ENCODE measurements around the gene STPG3. TPM values are rescaled to one million over a fixed set of nuclear protein-coding genes. Genes with fewer than 3 reads are reported as not detected.
A peak's percentile ranks its signal among the peaks of the same experiment; 100 is the strongest.

STPG3 gene
- total and polyA plus RNA-seq, 2 of the 13 experiments (the other 11 are each of a cell fraction or from before 2014, with no cell fraction given) = not detected

DNA sequence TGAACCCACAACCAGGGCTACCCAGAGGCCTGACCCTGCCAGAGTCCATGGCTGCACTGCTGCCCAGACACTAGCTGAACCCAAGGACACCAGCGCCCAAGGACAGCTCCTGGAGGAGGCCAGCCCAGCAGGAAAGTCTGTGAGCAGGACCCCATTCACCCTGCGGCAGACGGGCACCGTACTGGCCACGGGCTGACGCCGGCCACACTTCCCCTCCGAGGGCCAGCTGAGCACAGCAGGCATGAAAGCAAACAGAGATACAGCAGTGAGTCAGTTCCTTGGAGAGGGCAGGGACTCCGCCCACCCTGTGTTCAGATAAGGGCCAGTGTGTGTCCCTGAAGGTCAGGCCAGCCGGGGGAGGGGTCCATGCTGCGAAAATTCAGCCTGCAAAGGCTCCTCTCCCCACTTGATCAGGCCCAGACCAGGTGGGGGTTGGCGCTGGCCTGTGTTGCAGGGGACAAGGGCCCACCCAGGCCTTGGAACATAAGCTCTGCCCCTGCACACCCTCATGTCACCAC lies 32.3 kb upstream of the STPG3 start:
- no CpG with 5 or more reads among the region's 12 CpGs for WGBS (ENCODE audit: low lambda C conversion rate)
- no peak for TF ChIP-seq PTBP1 (IDR thresholded peaks at IDR 0.05; ENCODE audit: low read depth, low read length, poor library complexity, severe bottlenecking)
- TF ChIP-seq ARNT2 (CRISPR knock-in tag; IDR thresholded peaks at IDR 0.05; ENCODE audit: low read depth) = no peak; the same call in 1 of the 2 replicates
- TF ChIP-seq TEAD3 (CRISPR knock-in tag; optimal IDR thresholded peaks at IDR 0.05; ENCODE audit: borderline replicate concordance) = no peak
- TF ChIP-seq, protein P1, sequence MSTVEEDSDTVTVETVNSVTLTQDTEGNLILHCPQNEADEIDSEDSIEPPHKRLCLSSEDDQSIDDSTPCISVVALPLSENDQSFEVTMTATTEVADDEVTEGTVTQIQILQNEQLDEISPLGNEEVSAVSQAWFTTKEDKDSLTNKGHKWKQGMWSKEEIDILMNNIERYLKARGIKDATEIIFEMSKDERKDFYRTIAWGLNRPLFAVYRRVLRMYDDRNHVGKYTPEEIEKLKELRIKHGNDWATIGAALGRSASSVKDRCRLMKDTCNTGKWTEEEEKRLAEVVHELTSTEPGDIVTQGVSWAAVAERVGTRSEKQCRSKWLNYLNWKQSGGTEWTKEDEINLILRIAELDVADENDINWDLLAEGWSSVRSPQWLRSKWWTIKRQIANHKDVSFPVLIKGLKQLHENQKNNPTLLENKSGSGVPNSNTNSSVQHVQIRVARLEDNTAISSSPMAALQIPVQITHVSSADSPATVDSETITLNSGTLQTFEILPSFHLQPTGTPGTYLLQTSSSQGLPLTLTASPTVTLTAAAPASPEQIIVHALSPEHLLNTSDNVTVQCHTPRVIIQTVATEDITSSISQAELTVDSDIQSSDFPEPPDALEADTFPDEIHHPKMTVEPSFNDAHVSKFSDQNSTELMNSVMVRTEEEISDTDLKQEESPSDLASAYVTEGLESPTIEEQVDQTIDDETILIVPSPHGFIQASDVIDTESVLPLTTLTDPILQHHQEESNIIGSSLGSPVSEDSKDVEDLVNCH (CRISPR knock-in tag; IDR thresholded peaks at IDR 0.05) = no peak
- no peak for TF ChIP-seq NFE2L2 (IDR thresholded peaks at IDR 0.05; ENCODE audit: low read length)
- no peak for TF ChIP-seq ZNF354B (CRISPR knock-in tag; IDR thresholded peaks at IDR 0.05)
- no peak for TF ChIP-seq KLF11 (CRISPR knock-in tag; IDR thresholded peaks at IDR 0.05)
- TF ChIP-seq MIER3 (CRISPR knock-in tag; IDR thresholded peaks at IDR 0.05; ENCODE audit: borderline replicate concordance) = no peak
- TF ChIP-seq PHF8 (CRISPR knock-in tag; IDR thresholded peaks at IDR 0.05) = no peak; the same call in 1 of the 2 replicates
- no peak for TF ChIP-seq MEF2D (CRISPR knock-in tag; IDR thresholded peaks at IDR 0.05)
- TF ChIP-seq HOXA9 (CRISPR knock-in tag; IDR thresholded peaks at IDR 0.05; ENCODE audit: borderline replicate concordance) = no peak
- no peak for TF ChIP-seq HMGA1 (CRISPR knock-in tag; conservative IDR thresholded peaks at IDR 0.05)
- TF ChIP-seq ZNF331 (CRISPR knock-in tag; IDR thresholded peaks at IDR 0.05) = peak; percentile 80; the same call in 1 of the 2 replicates
- peak; percentile 70; the same call in 1 of the 2 replicates for TF ChIP-seq ZFP37 (CRISPR knock-in tag; IDR thresholded peaks at IDR 0.05; ENCODE audit: borderline replicate concordance)
- TF ChIP-seq, protein P2, sequence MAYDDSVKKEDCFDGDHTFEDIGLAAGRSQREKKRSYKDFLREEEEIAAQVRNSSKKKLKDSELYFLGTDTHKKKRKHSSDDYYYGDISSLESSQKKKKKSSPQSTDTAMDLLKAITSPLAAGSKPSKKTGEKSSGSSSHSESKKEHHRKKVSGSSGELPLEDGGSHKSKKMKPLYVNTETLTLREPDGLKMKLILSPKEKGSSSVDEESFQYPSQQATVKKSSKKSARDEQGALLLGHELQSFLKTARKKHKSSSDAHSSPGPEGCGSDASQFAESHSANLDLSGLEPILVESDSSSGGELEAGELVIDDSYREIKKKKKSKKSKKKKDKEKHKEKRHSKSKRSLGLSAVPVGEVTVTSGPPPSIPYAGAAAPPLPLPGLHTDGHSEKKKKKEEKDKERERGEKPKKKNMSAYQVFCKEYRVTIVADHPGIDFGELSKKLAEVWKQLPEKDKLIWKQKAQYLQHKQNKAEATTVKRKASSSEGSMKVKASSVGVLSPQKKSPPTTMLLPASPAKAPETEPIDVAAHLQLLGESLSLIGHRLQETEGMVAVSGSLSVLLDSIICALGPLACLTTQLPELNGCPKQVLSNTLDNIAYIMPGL (CRISPR knock-in tag; IDR thresholded peaks at IDR 0.05; ENCODE audit: borderline replicate concordance in 1 of 2, low read depth in 1 of 2) = peak in 1 of 2 experiments; percentile 46; a peak in 1 of 4 replicates
- no peak for TF ChIP-seq PHF20 (CRISPR knock-in tag; IDR thresholded peaks at IDR 0.05)
- peak; percentile 76 for TF ChIP-seq RARA (CRISPR knock-in tag; IDR thresholded peaks at IDR 0.05)
- no peak for TF ChIP-seq ZNF432 (CRISPR knock-in tag; IDR thresholded peaks at IDR 0.05; ENCODE audit: borderline replicate concordance)
- TF ChIP-seq FOSL2 (CRISPR knock-in tag; IDR thresholded peaks at IDR 0.05) = peak; percentile 96
- no peak for TF ChIP-seq RBAK (CRISPR knock-in tag; IDR thresholded peaks at IDR 0.05)

More for the DNA sequence above, 32.3 kb upstream of the STPG3 start:
- Histone ChIP-seq H4K20me1 (ENCODE audit: insufficient read depth, low read length) (peaks cover 4% of the 10 kb centered on the region; the same call in 1 of the 2 replicates), H3K4me2 (ENCODE audit: low read depth, low read length) (peak overlapping the region; percentile 90), H3K9ac (ENCODE audit: insufficient read depth, low read depth, low read length) (peak overlapping the region; percentile 77), H3K4me3 (replicated peaks in 1 of 3; ENCODE audit: insufficient read depth in 1 of 3, low read depth in 2 of 3, low read length in 3 of 3) (peak overlapping the region; percentile 68 to 83 (median 77)), H3K4me1 (ENCODE audit: insufficient read depth, low read length) (peaks cover 35% of the 10 kb centered on the region), H3K9me3 (ENCODE audit: low read length) (no peaks in the 10 kb centered on the region), H3K36me3 (replicated peaks in 1 of 2; ENCODE audit: control insufficient read depth in 1 of 2, insufficient read depth in 2 of 2, low read length in 2 of 2) (no peaks in the 10 kb centered on the region), H3K27me3 (ENCODE audit: control insufficient read depth in 1 of 2, insufficient read depth in 2 of 2, low read length in 2 of 2) (no peaks in the 10 kb centered on the region; a peak in 1 of 5 replicates), H3K27ac (ENCODE audit: extremely low read length, insufficient read depth, low read length) (peak overlapping the region; percentile 84), H2AFZ (ENCODE audit: low read length) (no peak overlapping the region), H3K79me2 (ENCODE audit: insufficient read depth, low read length) (peaks cover 3% of the 10 kb centered on the region)
- intact Hi-C loops (cut with micrococcal nuclease; ENCODE audit: unreplicated experiment) = no loop called here
- FAIRE-seq (peak; percentile 77), ATAC-seq (peak; percentile 30), DNase-seq (ENCODE audit: low spot score) (peak; percentile 81)
- POLR2A ChIA-PET = interaction anchor here (1.0 to 13.4 kb wide), 12 partner anchors 8 to 137 kb away, joined by 3 to 225 read pairs (median 8); partner anchors contain the start of genes ANAPC2, NDOR1, RNF224 and SSNA1
- CTCF ChIA-PET (ENCODE audit: low intra/inter-chr PET ratio, low total read pairs) = no interaction called here
- in situ Hi-C loops (cut with HindIII; ENCODE audit: extremely low pct_ligation_motif_present, low pct_unique_long_range_greater_than_20kb) = no loop called here
- no TSS peak for BruUV-seq (replicated peaks)

All from HepG2 (cell line).